Pancreas (tissue), 10 donors: Measurements from ENCODE around the gene PHOSPHO2. TPM values are rescaled to one million over a fixed set of nuclear protein-coding genes. Genes with fewer than 3 reads are reported as not detected.

Source experiments
- ATAC-seq, 4 donors: fragments of 200-7000 bp; cut with Tn5 transposase; one replicate each; pipeline versions ENCODE4 v1.8.0 to v1.9.1; 2020; ENCODE audit warnings: mild to moderate bottlenecking in 4 of 4, moderate library complexity in 4 of 4
- DNase-seq, 6 donors: peaks; one replicate each; pipeline ENCODE4 v3.0.0-alpha.2; 2020
- FAIRE-seq: peaks from 2 replicates; lab custom pipeline; 2012; peaks lifted over from hg19 to GRCh38; lab: Jason Lieb, UNC
- H3K27ac ChIP-seq, 4 donors: fragments of 200-600 bp; sonication (generic); 1 replicate in 3 of 4; 2 replicates in 1 of 4; pipeline versions ENCODE4 v1.5.0 to v1.8.0; 2020
- H3K27me3 ChIP-seq, 4 donors: fragments of 200-600 bp; one replicate each; pipeline ENCODE4 v1.8.0; 2021
- H3K36me3 ChIP-seq, 3 donors: fragments of 200-600 bp; sonication (generic) in 1 of 3; one replicate each; pipeline versions ENCODE4 v1.5.0 to v1.8.0; 2020 to 2021
- H3K4me1 ChIP-seq, 3 donors: fragments of 200-600 bp; one replicate each; pipeline ENCODE4 v1.8.0; 2021
- H3K4me3 ChIP-seq, 4 donors: fragments of 200-600 bp; sonication (generic) in 2 of 4; one replicate each; pipeline versions ENCODE4 v1.5.0 to v1.8.0; 2020 to 2021
- H3K9me3 ChIP-seq, 4 donors: fragments of 200-600 bp; one replicate each; pipeline ENCODE4 v1.8.0; 2021
- WGBS, 2 donors: extraction: QIAGEN DNeasy Blood & Tissue Kit; methylation state at CpG; one replicate each; pipeline ENCODE4 v1.1.7; 2013; 5-methylcytosine and 5-hydroxymethylcytosine counted together
- intact Hi-C, 3 donors: fragments of 100-400 bp; cut with DNase I; formaldehyde crosslinking; loops; one replicate each; pipeline versions ENCODE4 v1.11.1 to v1.14.2; 2022
- polyA plus RNA-seq, 2 donors: library from polyadenylated mRNA; stranded (reverse); fragments of 200-250 nt; gene quantifications; one replicate each; pipeline ENCODE4 v1.2.3, GENCODE V29; 2013
- total RNA-seq, 6 donors: library from RNA; stranded (reverse); fragmentation: NEBNext Ultra II Directional in 4 of 6; extraction: Animal tissue kit (Norgen Biotek cat#: 25700) in 4 of 6; gene quantifications; one replicate each; pipeline versions ENCODE4 v1.2.1 to v1.2.4, GENCODE V29; 2021 to 2023
- TF ChIP-seq, protein P1 (sequence below), 4 donors: fragments of 200-600 bp; sonication (generic) in 3 of 4; IDR thresholded peaks; one replicate each; pipeline versions ENCODE4 v1.5.0 to v1.8.0; 2021; ENCODE audit warnings: antibody characterized with exemption in 4 of 4
- donor health status: healthy with polysubstance abuse.
- donor health status: DM: no; HTN: no; CAD: no; lungs with moderate emphysema.
- donor health status: DM: no; HTN: no; CAD: no.
- donor health status: control.
- donor health status: control.
- donor health status: Bipolar disorder and iron deficiency.
- donor health status: DM: yes; HTN: yes; CAD: no.
- donor health status: DM: no; HTN: no; CAD: no.
- donor health status: DM: no; HTN: no; CAD: no.
- donor health status: DM: yes; HTN: yes; CAD: no.

Gene PHOSPHO2
- total and polyA plus RNA-seq, 8 donors: 1.9 to 5.9 (median 3.1) TPM

DNA sequence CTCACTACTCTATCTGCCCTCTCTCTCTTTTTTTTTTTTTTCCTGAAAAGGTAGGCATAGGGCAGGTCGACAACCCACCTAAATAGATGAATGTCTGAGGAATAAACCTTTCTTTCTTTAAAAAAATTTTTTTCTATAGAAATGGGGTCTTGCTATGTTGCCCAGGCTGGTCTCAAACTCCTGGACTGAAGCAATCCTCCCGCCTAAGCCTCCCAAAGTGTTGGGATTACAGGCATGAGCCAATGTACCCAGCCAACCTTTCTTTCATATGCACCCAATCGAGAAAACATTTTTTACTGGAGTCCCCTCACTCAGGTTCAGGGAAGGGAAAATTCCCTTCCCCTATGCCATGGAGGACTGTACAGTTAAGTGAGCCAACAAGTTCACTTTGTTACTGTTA lies 31.0 kb upstream of the PHOSPHO2 start:
- Histone ChIP-seq H3K4me3 (no peak overlapping the region), H3K9me3 (no peaks in the 10 kb centered on the region), H3K27me3 (no peaks in the 10 kb centered on the region), H3K4me1 (no peaks in the 10 kb centered on the region), H3K27ac (no peak overlapping the region), H3K36me3 (no peaks in the 10 kb centered on the region)
- DNase-seq (no peak), FAIRE-seq (no peak), ATAC-seq (no peak)
- WGBS, 2 donors: 82 to 98% methylated on average over 3 of the region's 3 CpGs
- TF ChIP-seq, protein P1, sequence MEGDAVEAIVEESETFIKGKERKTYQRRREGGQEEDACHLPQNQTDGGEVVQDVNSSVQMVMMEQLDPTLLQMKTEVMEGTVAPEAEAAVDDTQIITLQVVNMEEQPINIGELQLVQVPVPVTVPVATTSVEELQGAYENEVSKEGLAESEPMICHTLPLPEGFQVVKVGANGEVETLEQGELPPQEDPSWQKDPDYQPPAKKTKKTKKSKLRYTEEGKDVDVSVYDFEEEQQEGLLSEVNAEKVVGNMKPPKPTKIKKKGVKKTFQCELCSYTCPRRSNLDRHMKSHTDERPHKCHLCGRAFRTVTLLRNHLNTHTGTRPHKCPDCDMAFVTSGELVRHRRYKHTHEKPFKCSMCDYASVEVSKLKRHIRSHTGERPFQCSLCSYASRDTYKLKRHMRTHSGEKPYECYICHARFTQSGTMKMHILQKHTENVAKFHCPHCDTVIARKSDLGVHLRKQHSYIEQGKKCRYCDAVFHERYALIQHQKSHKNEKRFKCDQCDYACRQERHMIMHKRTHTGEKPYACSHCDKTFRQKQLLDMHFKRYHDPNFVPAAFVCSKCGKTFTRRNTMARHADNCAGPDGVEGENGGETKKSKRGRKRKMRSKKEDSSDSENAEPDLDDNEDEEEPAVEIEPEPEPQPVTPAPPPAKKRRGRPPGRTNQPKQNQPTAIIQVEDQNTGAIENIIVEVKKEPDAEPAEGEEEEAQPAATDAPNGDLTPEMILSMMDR (IDR thresholded peaks at IDR 0.05): no peak
- intact Hi-C loops: no loop called here

DNA sequence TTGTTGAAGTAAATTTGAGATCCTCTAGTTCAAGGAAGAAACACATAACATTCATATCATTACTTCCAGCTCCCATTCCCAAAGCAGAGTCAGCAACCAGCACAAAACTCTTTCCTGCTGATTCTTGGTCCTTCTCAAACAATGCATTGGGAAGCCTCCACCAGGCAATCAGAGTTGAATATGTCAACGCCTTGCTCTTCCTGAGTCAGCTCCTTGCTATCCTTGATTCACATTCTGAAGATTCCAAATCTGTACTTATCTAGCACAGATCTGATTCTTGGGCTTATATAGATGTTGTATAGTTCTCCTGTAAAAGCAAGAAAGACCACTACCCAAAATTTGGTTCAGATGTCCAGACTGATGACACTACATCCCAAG lies 29.7 kb upstream of the PHOSPHO2 start:
- DNase-seq: no peak
- H3K27me3 ChIP-seq: no peaks in the 10 kb centered on the region
- 90 to 94% methylated on average over 1 of the region's 1 CpG for WGBS, 2 donors
- no peak overlapping the region for H3K4me3 ChIP-seq
- H3K9me3 ChIP-seq: no peaks in the 10 kb centered on the region
- no peaks in the 10 kb centered on the region for H3K4me1 ChIP-seq
- TF ChIP-seq, protein P1 (IDR thresholded peaks at IDR 0.05): no peak
- no peaks in the 10 kb centered on the region for H3K36me3 ChIP-seq
- FAIRE-seq: no peak
- intact Hi-C loops: no loop called here
- no peak for ATAC-seq
- H3K27ac ChIP-seq: no peak overlapping the region

DNA sequence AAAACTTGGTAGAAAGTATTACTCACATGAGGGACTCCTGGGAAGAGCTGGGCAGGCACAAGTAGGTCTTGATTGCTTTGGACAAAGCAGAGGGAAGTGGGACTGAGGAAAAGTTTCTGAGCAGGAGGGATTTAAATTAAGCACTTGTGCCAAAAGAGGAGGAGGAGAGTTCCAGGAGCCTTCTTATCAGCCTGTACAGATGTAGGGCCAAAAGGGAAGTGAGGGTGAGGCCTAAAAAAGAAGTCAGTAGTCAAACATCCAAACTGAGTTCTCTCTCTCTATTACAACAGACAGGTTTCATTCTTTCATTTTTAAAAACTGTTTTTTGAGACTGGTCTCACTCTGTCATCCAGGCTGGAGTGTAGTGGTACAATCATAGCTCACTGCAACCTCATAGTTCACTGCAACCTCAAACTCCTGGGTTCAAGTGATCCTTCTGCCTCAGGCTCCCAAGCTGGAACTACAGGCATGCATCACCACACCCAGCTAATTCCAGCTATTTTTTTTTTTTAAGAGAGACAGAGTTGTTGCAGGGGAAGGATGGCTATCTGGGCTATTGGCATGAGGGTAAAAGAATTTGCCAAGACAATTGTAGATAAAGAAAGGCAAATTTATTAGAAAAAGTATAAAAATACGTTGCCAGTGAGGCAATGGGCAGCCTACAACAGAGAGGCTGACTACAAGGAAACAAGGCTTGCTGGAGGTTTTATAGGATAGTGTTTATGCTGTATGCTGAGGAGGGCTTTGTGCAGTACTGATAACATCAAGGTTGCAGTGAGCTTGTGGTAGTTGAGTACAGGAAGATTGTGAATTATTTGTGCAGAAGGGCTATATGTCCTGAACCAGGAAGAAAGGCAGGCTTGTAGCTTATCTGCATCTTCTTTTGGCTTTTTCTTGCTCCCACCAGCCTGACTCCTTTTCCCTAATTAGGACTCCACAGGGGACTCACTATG lies 29.0 kb upstream of the PHOSPHO2 start:
- no peaks in the 10 kb centered on the region for H3K27me3 ChIP-seq
- WGBS, 2 donors: 67 to 71% methylated on average over 1 of the region's 1 CpG
- H3K9me3 ChIP-seq: no peaks in the 10 kb centered on the region
- ATAC-seq (no peak), FAIRE-seq (no peak), DNase-seq (no peak)
- no peak overlapping the region for H3K4me3 ChIP-seq
- H3K4me1 ChIP-seq: no peaks in the 10 kb centered on the region
- intact Hi-C loops: no loop called here
- H3K36me3 ChIP-seq: no peaks in the 10 kb centered on the region
- no peak overlapping the region for H3K27ac ChIP-seq
- TF ChIP-seq, protein P1 (IDR thresholded peaks at IDR 0.05): no peak

DNA sequence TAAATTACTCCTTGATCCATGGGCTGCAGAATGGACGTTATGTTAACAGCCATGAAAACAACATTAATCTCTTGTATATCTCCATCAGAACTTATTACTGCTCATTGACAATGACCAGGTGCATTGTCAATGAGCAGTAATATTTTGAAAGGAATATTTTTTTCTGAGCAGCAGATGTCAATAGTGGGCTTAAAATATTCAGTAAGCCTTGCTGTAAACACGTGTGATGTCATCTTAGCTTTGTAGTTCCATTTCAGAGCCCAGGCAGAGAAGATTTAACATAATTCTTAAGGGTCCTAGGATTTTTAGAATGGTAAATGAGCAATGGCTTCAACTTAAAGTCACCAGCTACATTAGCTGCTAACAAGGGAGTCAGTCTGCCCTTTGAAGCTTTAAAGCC lies 26.7 kb upstream of the PHOSPHO2 start:
- H3K36me3 ChIP-seq: no peaks in the 10 kb centered on the region
- TF ChIP-seq, protein P1 (IDR thresholded peaks at IDR 0.05): no peak
- no peaks in the 10 kb centered on the region for H3K4me1 ChIP-seq
- ATAC-seq (no peak), FAIRE-seq (no peak), DNase-seq (no peak)
- H3K4me3 ChIP-seq: no peak overlapping the region
- 32 to 42% methylated on average over 2 of the region's 2 CpGs for WGBS, 2 donors
- H3K27ac ChIP-seq: no peak overlapping the region
- H3K9me3 ChIP-seq: no peaks in the 10 kb centered on the region
- no peaks in the 10 kb centered on the region for H3K27me3 ChIP-seq
- intact Hi-C loops: no loop called here

DNA sequence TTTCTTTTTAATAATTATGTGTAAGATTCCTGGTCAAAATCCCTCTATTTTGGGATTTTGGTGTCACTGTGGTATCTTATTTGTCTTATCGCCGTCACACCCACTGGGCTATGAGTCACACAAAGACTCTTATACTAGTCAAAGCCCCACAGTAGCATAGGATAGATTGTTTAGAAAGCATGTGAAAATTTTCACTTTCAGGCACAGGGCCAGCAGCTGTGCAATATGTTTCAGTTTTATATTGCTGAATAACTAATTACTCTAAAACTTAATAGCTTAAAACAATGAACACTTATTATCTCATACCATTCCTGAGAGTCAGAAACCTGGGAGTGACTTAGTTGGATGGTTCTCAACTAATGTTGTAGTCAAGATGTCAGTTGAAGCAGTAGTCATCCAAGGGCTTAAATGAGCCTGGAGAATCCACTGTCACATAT lies 24.0 kb upstream of the PHOSPHO2 start:
- FAIRE-seq: no peak
- 80 to 85% methylated on average over 2 of the region's 2 CpGs for WGBS, 2 donors

More for the DNA sequence above, 24.0 kb upstream of the PHOSPHO2 start:
- H3K27me3 ChIP-seq: no peaks in the 10 kb centered on the region
- intact Hi-C loops: loop anchor here in 1 of 3 donors (10.0 kb wide), 1 partner anchor 145 kb away; no protein-coding TSS in a partner anchor
- no peak for DNase-seq
- TF ChIP-seq, protein P1 (IDR thresholded peaks at IDR 0.05): no peak
- H3K27ac ChIP-seq: no peak overlapping the region
- no peaks in the 10 kb centered on the region for H3K9me3 ChIP-seq
- ATAC-seq: no peak
- no peaks in the 10 kb centered on the region for H3K36me3 ChIP-seq
- no peaks in the 10 kb centered on the region for H3K4me1 ChIP-seq
- H3K4me3 ChIP-seq: no peak overlapping the region
